GM10847 (cell line): ENCODE data around the gene INVS.

Source experiments
- POLR2A ChIP-seq: IDR thresholded peaks from 2 replicates; pipeline ENCODE4 v1.6.1; 2011; ENCODE audit not compliant: insufficient read length; ENCODE audit errors: extremely low read depth

INVS gene

DNA sequence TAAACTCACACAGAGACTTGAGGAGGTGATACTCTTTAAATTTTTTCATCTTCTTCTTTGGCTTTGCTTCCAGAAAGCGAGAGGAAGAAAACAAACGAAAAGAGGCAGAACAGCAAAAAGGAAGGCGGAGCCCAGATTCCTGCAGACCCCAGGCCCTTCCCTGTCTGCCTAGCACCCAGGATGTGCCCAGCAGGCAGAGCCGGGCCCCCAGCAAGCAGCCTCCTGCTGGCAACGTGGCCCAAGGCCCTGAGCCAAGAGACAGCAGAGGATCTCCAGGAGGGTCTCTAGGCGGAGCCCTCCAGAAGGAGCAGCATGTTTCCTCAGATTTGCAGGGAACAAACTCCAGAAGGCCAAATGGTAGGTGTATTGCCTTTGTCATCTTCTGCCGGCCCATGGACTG is 185.2 kb downstream of the INVS start:
- no peak for TF ChIP-seq POLR2A

DNA sequence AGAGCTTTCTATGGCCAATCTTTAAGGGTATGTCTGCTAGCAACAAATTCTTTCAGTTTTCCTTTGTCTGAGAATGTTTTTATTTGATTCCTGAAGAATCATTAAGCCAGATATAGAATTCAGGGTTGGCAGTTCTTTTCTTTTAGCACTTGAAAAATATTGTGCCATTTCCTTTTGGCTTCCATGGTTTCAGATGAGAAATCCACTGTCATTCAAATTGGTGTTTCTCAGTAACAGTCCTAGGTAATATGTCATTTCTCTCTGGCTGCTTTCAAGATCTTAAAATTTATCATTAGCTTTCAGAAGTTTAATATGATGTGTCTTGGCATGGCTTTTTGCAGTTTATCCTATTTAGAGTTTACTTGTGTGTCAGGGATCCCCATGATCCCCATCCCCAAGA is 186.0 kb downstream of the INVS start:
- TF ChIP-seq POLR2A, result no peak

- TF ChIP-seq POLR2A, result no peak
These were observed 186.6 kb downstream of the INVS start for GRCh38 chr9:100285601-100286000.

GRCh38 chr9:100286257-100286656 is 187.2 kb downstream of the INVS start:
- no peak for TF ChIP-seq POLR2A

DNA sequence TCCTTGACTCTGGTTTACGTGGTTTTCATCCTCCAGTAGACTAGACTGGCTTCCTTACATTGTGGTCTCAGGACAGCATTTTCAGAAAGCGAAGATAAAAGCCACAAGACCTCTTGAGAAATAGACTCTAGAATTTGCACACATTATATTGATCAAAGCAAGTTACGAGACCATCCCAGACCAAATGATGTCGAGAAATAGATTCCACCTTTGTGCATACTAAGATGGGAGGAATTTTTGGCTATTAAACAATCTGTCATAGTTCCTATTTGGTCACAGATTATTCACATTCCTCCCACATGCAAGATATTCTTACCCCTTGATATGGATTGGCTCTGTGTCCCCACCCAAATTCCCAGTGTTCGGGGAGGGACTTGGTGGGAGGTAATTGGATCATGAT is 188.1 kb downstream of the INVS start:
- TF ChIP-seq POLR2A, result no peak

DNA sequence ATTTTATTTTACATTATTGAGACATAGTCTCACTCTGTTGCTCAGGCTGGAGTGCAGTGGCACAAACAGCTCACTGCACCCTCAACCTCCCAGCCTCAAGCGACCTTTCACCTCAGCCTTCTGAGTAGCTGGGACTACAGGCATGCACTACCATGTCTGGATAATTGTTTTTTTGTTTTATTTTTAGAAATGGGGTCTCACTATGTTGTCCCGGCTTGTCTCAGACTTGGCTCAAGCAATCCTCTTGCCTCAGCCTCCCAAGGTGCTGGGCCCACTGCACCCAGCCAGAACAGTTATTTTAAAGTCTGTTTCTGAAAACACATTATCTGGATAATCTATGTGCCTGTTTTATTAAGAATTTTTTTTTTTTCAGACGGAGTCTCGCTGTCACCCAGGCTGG is 191.7 kb downstream of the INVS start:
- TF ChIP-seq POLR2A, result no peak

- TF ChIP-seq POLR2A, result no peak
These were observed 193.4 kb downstream of the INVS start for GRCh38 chr9:100292414-100292813.

- no peak for TF ChIP-seq POLR2A
These were observed 195.3 kb downstream of the INVS start for GRCh38 chr9:100294341-100294740.

DNA sequence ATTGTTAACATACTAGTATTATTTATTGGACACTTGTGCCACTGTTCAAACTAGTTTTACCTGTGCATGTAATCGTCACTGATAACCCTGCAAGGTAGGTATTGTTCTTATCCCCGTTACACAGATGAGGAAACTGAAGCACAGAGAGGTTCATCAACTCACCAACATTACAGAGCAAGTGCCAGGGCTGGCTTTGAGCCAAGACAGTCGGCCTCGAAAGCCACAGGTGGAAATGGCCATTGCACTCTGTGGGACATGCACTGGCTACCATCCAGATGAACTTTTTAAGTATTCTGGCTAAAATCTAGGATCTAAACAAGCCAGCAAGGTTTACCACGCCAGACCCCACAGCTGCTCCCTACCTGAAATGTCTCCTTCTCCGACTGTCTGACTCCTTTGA is 195.8 kb downstream of the INVS start:
- TF ChIP-seq POLR2A, result no peak

DNA sequence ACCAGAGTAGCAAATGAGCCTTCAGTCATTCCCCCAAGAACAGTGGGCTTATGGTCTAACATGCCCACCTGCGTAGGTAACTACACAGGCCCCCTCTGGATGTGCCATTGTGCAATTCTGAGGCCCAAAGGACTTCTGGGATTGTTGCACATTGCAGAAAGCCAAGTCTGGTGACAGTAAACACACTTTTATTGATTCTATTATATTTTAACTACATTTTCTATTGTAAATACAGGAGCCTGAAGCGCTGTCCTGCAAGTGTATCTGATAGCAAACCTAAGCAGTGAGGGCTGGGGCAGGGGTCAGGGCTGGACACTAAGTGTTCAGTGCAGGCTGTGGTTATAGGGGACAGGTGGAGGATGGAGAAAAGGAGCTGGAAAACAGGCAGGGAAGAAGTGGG is 196.2 kb downstream of the INVS start:
- no peak for TF ChIP-seq POLR2A

DNA sequence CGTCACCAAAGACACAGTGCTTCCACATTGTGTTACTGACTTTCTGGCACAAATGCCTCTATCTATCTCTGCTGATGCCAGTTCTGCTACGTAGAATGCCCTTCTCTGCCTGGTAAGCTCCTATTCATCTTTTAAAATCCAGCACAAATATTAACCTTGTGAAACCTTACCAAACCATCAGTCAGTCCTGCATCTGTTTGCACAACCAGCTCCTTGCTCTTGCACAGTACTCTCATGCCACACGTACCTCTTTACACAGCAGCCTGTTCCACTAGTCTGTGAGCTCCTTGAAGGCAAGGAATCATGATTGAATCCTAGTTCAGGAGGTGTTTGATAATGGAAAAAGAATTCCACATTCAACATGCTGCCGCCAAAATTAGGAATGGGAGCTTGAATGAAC is 197.4 kb downstream of the INVS start:
- no peak for TF ChIP-seq POLR2A

DNA sequence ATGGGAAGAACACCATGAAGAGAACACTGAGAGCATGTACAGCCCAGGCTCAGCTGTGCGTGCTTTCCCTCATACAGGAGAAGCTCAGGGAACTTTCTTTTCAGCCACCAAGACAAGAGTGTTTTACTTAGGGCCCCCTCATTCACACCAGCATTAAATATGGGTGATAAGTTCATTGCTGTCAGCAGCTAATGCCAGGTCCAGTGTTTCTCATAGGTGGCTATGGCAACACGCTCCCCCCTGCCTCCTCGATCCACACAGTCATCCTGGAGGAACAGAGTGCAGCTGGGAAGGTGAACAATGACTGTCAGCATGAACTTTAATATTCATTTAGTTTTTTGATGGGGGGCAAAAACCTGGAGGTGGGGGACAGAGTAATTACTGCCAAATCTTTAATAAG is 199.3 kb downstream of the INVS start:
- no peak for TF ChIP-seq POLR2A

GRCh38 chr9:100303747-100304146 is 204.7 kb downstream of the INVS start:
- TF ChIP-seq POLR2A, result no peak

GRCh38 chr9:100306283-100306682 is 207.2 kb downstream of the INVS start:
- TF ChIP-seq POLR2A, result no peak

DNA sequence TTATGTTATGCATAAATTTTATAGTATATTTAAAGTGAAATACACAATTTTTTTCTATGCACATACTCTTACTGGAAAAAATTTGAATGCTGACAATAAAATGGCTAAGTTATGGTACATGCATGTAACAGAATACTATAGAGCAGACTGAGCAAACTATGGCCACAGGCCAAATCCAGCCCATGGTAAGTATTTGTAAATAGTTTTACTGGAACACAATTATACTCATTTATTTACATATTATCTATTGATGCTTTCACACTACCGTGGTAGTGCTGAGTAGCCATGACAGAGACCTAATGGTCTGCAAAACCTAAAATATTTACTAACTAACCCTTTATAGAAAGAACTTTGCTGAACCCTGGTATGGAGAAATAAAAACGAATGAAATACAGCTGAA is 208.0 kb downstream of the INVS start:
- no peak for TF ChIP-seq POLR2A

- TF ChIP-seq POLR2A, result no peak
These were observed 210.0 kb downstream of the INVS start for GRCh38 chr9:100308965-100309564.

GRCh38 chr9:100309992-100310391 is 210.9 kb downstream of the INVS start:
- no peak for TF ChIP-seq POLR2A

- no peak for TF ChIP-seq POLR2A
These were observed 216.5 kb downstream of the INVS start for GRCh38 chr9:100315561-100315960.
